ENCODE results near the gene GABRG3.
"Not testable (repeated sequence)": the region's sequence is repeated elsewhere in the genome, so short reads cannot be mapped to it uniquely, and the experiment has no call there.

GABRG3 gene

GRCh38 chr15:26996250-26996649, 25.3 kb downstream of the GABRG3 start:
- no peak for DNase-seq (ENCODE audit: low read depth in 2 of 2)

- DNase-seq (ENCODE audit: low read depth in 2 of 2): not testable (repeated sequence)
Measured at GRCh38 chr15:27003003-27003402, 32.0 kb downstream of the GABRG3 start.

GRCh38 chr15:27004226-27004625, 33.2 kb downstream of the GABRG3 start:
- not testable (repeated sequence) for DNase-seq (ENCODE audit: low read depth in 2 of 2)

- no peak for DNase-seq (ENCODE audit: low read depth in 2 of 2)
Measured at GRCh38 chr15:27017168-27017809, 46.3 kb downstream of the GABRG3 start.

- DNase-seq (ENCODE audit: low read depth in 2 of 2): no peak
Measured at GRCh38 chr15:27019687-27020086, 48.7 kb downstream of the GABRG3 start.

- no peak for DNase-seq (ENCODE audit: low read depth in 2 of 2)
Measured at GRCh38 chr15:27025481-27025966, 54.5 kb downstream of the GABRG3 start.

GRCh38 chr15:27027229-27027628, 56.2 kb downstream of the GABRG3 start:
- DNase-seq (ENCODE audit: low read depth in 2 of 2): no peak

- no peak for DNase-seq (ENCODE audit: low read depth in 2 of 2)
Measured at GRCh38 chr15:27028858-27029477, 58.0 kb downstream of the GABRG3 start.

- no peak for DNase-seq (ENCODE audit: low read depth in 2 of 2)
Measured at GRCh38 chr15:27036210-27036609, 65.2 kb downstream of the GABRG3 start.

- DNase-seq (ENCODE audit: low read depth in 2 of 2): no peak
Measured at GRCh38 chr15:27037501-27037900, 66.5 kb downstream of the GABRG3 start.

- no peak for DNase-seq (ENCODE audit: low read depth in 2 of 2)
Measured at GRCh38 chr15:27039152-27039551, 68.2 kb downstream of the GABRG3 start.

GRCh38 chr15:27042230-27042629, 71.2 kb downstream of the GABRG3 start:
- DNase-seq (ENCODE audit: low read depth in 2 of 2): no peak

GRCh38 chr15:27042646-27043045, 71.7 kb downstream of the GABRG3 start:
- DNase-seq (ENCODE audit: low read depth in 2 of 2): no peak

GRCh38 chr15:27043770-27044169, 72.8 kb downstream of the GABRG3 start:
- DNase-seq (ENCODE audit: low read depth in 2 of 2): no peak

- DNase-seq (ENCODE audit: low read depth in 2 of 2): no peak
Measured at GRCh38 chr15:27045796-27046195, 74.8 kb downstream of the GABRG3 start.

- DNase-seq (ENCODE audit: low read depth in 2 of 2): no peak
Measured at GRCh38 chr15:27046880-27047279, 75.9 kb downstream of the GABRG3 start.

- no peak for DNase-seq (ENCODE audit: low read depth in 2 of 2)
Measured at GRCh38 chr15:27050163-27050562, 79.2 kb downstream of the GABRG3 start.

- DNase-seq (ENCODE audit: low read depth in 2 of 2): no peak
Measured at GRCh38 chr15:27054426-27054825, 83.4 kb downstream of the GABRG3 start.

GRCh38 chr15:27057904-27058645, 87.1 kb downstream of the GABRG3 start:
- DNase-seq (ENCODE audit: low read depth in 2 of 2): no peak

GRCh38 chr15:27058939-27059338, 88.0 kb downstream of the GABRG3 start:
- DNase-seq (ENCODE audit: low read depth in 2 of 2): no peak

GRCh38 chr15:27059610-27060202, 88.7 kb downstream of the GABRG3 start:
- DNase-seq (ENCODE audit: low read depth in 2 of 2): no peak

GRCh38 chr15:27061739-27062138, 90.8 kb downstream of the GABRG3 start:
- DNase-seq (ENCODE audit: low read depth in 2 of 2): no peak
